SK-N-SH (cell line): Measurements from ENCODE around the gene PRICKLE2. TPM values are rescaled to one million over a fixed set of nuclear protein-coding genes. Genes with fewer than 3 reads are reported as not detected.

Experiments used
- CTCF ChIA-PET: fragments of 300-600, 350-600 bp; formaldehyde crosslinking; extraction: SDS; loops from one replicate; lab custom pipeline; 2021; lab: Yijun Ruan, JAX
- POLR2A ChIA-PET: fragments of 350-600 bp; sonication (Branson Sonifier 250); formaldehyde crosslinking; extraction: SDS; loops from one replicate; lab custom pipeline; 2020; ENCODE audit warnings: antibody characterized with exemption, inconsistent platforms; lab: Yijun Ruan, JAX
- DNase-seq: peaks from one replicate; pipeline ENCODE4 v3.0.0; 2012
- H2AFZ ChIP-seq: fragments of 200-600 bp; sonication (generic); 2 replicates; pipeline ENCODE4 v1.8.1; 2016; ENCODE audit warnings: antibody characterized with exemption, mild to moderate bottlenecking, low read depth
- H3F3A ChIP-seq: fragments of 200-600 bp; sonication (generic); replicated peaks from 2 replicates; pipeline ENCODE3; 2016; ENCODE audit warnings: antibody characterized with exemption, mild to moderate bottlenecking; ENCODE audit not compliant: insufficient read depth
- H3K27ac ChIP-seq, 2 experiments: fragments of 200-500 bp in 1 of 2; fragments of 200-600 bp in 1 of 2; sonication (Bioruptor generic) in 1 of 2; sonication (generic), shearing (Covaris generic) in 1 of 2; 2 replicates each; pipeline versions ENCODE4 v1.5.1 to v1.6.1; 2014 to 2016; ENCODE audit warnings: low read depth in 2 of 2, inconsistent platforms in 1 of 2, low read length in 1 of 2, mild to moderate bottlenecking in 1 of 2, mixed read lengths in 1 of 2
- H3K27me3 ChIP-seq: fragments of 200-600 bp; sonication (generic), shearing (Covaris generic); 2 replicates; pipeline ENCODE4 v1.6.1; 2016; ENCODE audit warnings: mixed run types; ENCODE audit not compliant: insufficient read depth
- H3K36me3 ChIP-seq, 2 experiments: fragments of 200-500 bp in 1 of 2; fragments of 200-600 bp in 1 of 2; sonication (Bioruptor generic) in 1 of 2; sonication (generic) in 1 of 2; replicated peaks in 1 of 2; 2 replicates each; pipeline versions ENCODE3 to v1.5.1; 2014 to 2016; ENCODE audit warnings: low read length in 1 of 2, mild to moderate bottlenecking in 1 of 2; ENCODE audit not compliant: insufficient read depth in 2 of 2, control insufficient read depth in 1 of 2
- H3K4me1 ChIP-seq, 2 experiments: fragments of 200-500 bp in 1 of 2; fragments of 200-600 bp in 1 of 2; sonication (Bioruptor generic) in 1 of 2; sonication (generic), shearing (Covaris generic) in 1 of 2; 2 replicates each; pipeline versions ENCODE4 v1.5.1 to v1.6.1; 2014 to 2016; ENCODE audit warnings: low read depth in 1 of 2, low read length in 1 of 2, mixed run types in 1 of 2; ENCODE audit not compliant: insufficient read depth in 2 of 2, control insufficient read depth in 1 of 2
- H3K4me2 ChIP-seq: fragments of 200-600 bp; sonication (generic), shearing (Covaris generic); 2 replicates; pipeline ENCODE4 v1.6.1; 2017; ENCODE audit warnings: mixed run types
- H3K4me3 ChIP-seq, 2 experiments: fragments of 200-500 bp in 1 of 2; fragments of 200-600 bp in 1 of 2; sonication (Bioruptor generic) in 1 of 2; sonication (generic), shearing (Covaris generic) in 1 of 2; 2 replicates each; pipeline versions ENCODE4 v1.5.1 to v1.8.1; 2014 to 2016; ENCODE audit warnings: low read depth in 2 of 2, inconsistent platforms in 1 of 2, low read length in 1 of 2, mild to moderate bottlenecking in 1 of 2, mixed read lengths in 1 of 2, moderate library complexity in 1 of 2
- H3K79me2 ChIP-seq: fragments of 200-600 bp; sonication (generic); 2 replicates; pipeline ENCODE4 v1.8.1; 2017; ENCODE audit warnings: mild to moderate bottlenecking; ENCODE audit not compliant: insufficient read depth
- H3K9ac ChIP-seq: fragments of 200-600 bp; sonication (generic); 2 replicates; pipeline ENCODE4 v1.6.1; 2017; ENCODE audit warnings: mixed run types
- H3K9me2 ChIP-seq: fragments of 200-600 bp; sonication (generic); 2 replicates; pipeline ENCODE4 v1.6.1; 2017; ENCODE audit warnings: mixed run types
- H3K9me3 ChIP-seq: fragments of 200-600 bp; sonication (generic); 2 replicates; pipeline ENCODE4 v1.6.1; 2017; ENCODE audit warnings: mixed run types, mild to moderate bottlenecking, moderate library complexity
- H4K20me1 ChIP-seq: fragments of 200-600 bp; sonication (generic); 2 replicates; pipeline ENCODE4 v1.6.1; 2017; ENCODE audit warnings: mild to moderate bottlenecking, mixed run types; ENCODE audit not compliant: insufficient read depth
- EP300 ChIP-seq, 2 experiments: IDR thresholded peaks; 2 replicates each; pipeline versions ENCODE4 v1.4.0 to v1.6.1; 2012; ENCODE audit warnings: borderline replicate concordance in 1 of 2, low read depth in 1 of 2, low read length in 1 of 2
- FOSL2 ChIP-seq: IDR thresholded peaks from 2 replicates; pipeline ENCODE4 v1.4.0; 2012; ENCODE audit warnings: low read depth, mild to moderate bottlenecking, moderate library complexity, borderline replicate concordance
- FOXJ3 ChIP-seq: sonication (generic); formaldehyde crosslinking; IDR thresholded peaks from 2 replicates; pipeline ENCODE4 v1.5.1; 2020; ENCODE audit warnings: mild to moderate bottlenecking, missing genetic modification reagents
- GABPA ChIP-seq: IDR thresholded peaks from 2 replicates; pipeline ENCODE4 v1.4.0; 2012; ENCODE audit warnings: low read depth, mild to moderate bottlenecking
- JUND ChIP-seq: IDR thresholded peaks from 2 replicates; pipeline ENCODE4 v1.4.0; 2012
- NRF1 ChIP-seq: IDR thresholded peaks from 2 replicates; pipeline ENCODE4 v1.6.1; 2012; ENCODE audit warnings: low read depth, mild to moderate bottlenecking, low read length
- PBX3 ChIP-seq: IDR thresholded peaks from 2 replicates; pipeline ENCODE4; 2012
- POLR2AphosphoS5 ChIP-seq: IDR thresholded peaks from 2 replicates; pipeline ENCODE4 v1.6.1; 2012; ENCODE audit warnings: low read depth, low read length
- RAD21 ChIP-seq: IDR thresholded peaks from 2 replicates; pipeline ENCODE4 v1.6.1; 2012; ENCODE audit warnings: mild to moderate bottlenecking, low read length
- REST ChIP-seq: IDR thresholded peaks from 2 replicates; pipeline ENCODE4 v1.6.1; 2012; ENCODE audit warnings: mild to moderate bottlenecking, low read depth, low read length, moderate library complexity
- RXRA ChIP-seq: IDR thresholded peaks from 2 replicates; pipeline ENCODE4 v1.4.0; 2012; ENCODE audit warnings: low read depth, mild to moderate bottlenecking, borderline replicate concordance
- SMC3 ChIP-seq: IDR thresholded peaks from 2 replicates; pipeline ENCODE4 v1.6.1; 2012; ENCODE audit warnings: low read depth, low read length, improper control_type of control experiment
- TEAD4 ChIP-seq: IDR thresholded peaks from 2 replicates; pipeline ENCODE4 v1.4.0; 2012; ENCODE audit warnings: mild to moderate bottlenecking, borderline replicate concordance; ENCODE audit not compliant: insufficient read depth
- YY1 ChIP-seq: IDR thresholded peaks from 2 replicates; pipeline ENCODE4 v1.4.0; 2012; ENCODE audit warnings: low read depth, mild to moderate bottlenecking
- ZBTB33 ChIP-seq: IDR thresholded peaks from 2 replicates; pipeline ENCODE4 v1.4.0; 2012; ENCODE audit warnings: low read depth, borderline replicate concordance
- WGBS: methylation state at CpG from one replicate; pipeline ENCODE4 v1.1.6; 2017; ENCODE audit warnings: low lambda C conversion rate; 5-methylcytosine and 5-hydroxymethylcytosine counted together
- polyA plus RNA-seq, 3 experiments: library from polyadenylated mRNA; depleted of rRNA; stranded (reverse); fragments of >200 nt; gene quantifications; 2 replicates each; pipeline ENCODE4 v1.2.3, GENCODE V29; 2012

Gene PRICKLE2
- polyA plus RNA-seq, 1 of the 3 experiments (the other 2 are of a cell fraction) = 0.67 TPM

- CTCF ChIA-PET = interaction anchor here (1.6 kb wide), 1 partner anchor 48 kb away, joined by 4 read pairs; no protein-coding TSS in a partner anchor
- POLR2A ChIA-PET = no interaction called here
- H3K9me2 ChIP-seq = no peaks in the 10 kb centered on the region
- H3K9ac ChIP-seq = no peak overlapping the region
- peaks cover 3% of the 10 kb centered on the region for H3F3A ChIP-seq
- no peak overlapping the region for H3K4me3 ChIP-seq
- H2AFZ ChIP-seq = no peak overlapping the region
- no peaks in the 10 kb centered on the region for H4K20me1 ChIP-seq
- H3K9me3 ChIP-seq = no peaks in the 10 kb centered on the region
- peaks cover 0 to 5% of the 10 kb centered on the region in 2 experiments for H3K36me3 ChIP-seq
- no peak overlapping the region for H3K27ac ChIP-seq
- no peak overlapping the region for H3K4me2 ChIP-seq
- no peak for DNase-seq
- H3K79me2 ChIP-seq = no peaks in the 10 kb centered on the region
- H3K4me1 ChIP-seq = peaks cover 0 to 20% of the 10 kb centered on the region in 2 experiments; a peak in 2 of 4 replicates
- H3K27me3 ChIP-seq = no peaks in the 10 kb centered on the region
- TF ChIP-seq PBX3 = no peak
- no peak for TF ChIP-seq YY1
- TF ChIP-seq FOXJ3 (CRISPR knock-in tag) = no peak
- TF ChIP-seq JUND = no peak
- no peak for TF ChIP-seq NRF1
- no peak for TF ChIP-seq ZBTB33
- TF ChIP-seq TEAD4 = no peak
- TF ChIP-seq REST = no peak
- no peak for TF ChIP-seq FOSL2
- TF ChIP-seq EP300 (IDR thresholded peaks at IDR 0.05; ENCODE audit: borderline replicate concordance in 1 of 2, low read depth in 1 of 2, low read length in 1 of 2) = no peak
- no peak for TF ChIP-seq GABPA
- no peak for TF ChIP-seq SMC3
- no peak for TF ChIP-seq POLR2AphosphoS5
- TF ChIP-seq RAD21 = no peak
- no peak for TF ChIP-seq RXRA
- TF ChIP-seq, all 33 proteins: peak for 0
- 91% methylated on average over 2 of the region's 2 CpGs for whole genome bisulfite sequencing
Measured at GRCh38 chr3:64072126-64072525, 153.1 kb downstream of the PRICKLE2 start.
